Left colon (tissue), 2 donors: ENCODE measurements around the gene FOXP1. TPM values are rescaled to one million over a fixed set of nuclear protein-coding genes. Genes with fewer than 3 reads are reported as not detected.

ENCODE experiments used
- ATAC-seq: fragments of 200-7000 bp; cut with Tn5 transposase; one replicate; pipeline ENCODE4 v1.9.1; 2020; ENCODE audit warnings: mild to moderate bottlenecking, moderate library complexity
- DNase-seq, 2 donors: peaks; one replicate each; pipeline ENCODE4 v3.0.0-alpha.2; 2020
- intact Hi-C, 2 donors: fragments of 100-400 bp; cut with DNase I in 1 of 2; cut with micrococcal nuclease in 1 of 2; formaldehyde crosslinking; loops; one replicate each; pipeline versions ENCODE4 v1.11.2 to v1.14.0; 2022; cut with DNase I, micrococcal nuclease
- total RNA-seq, 2 donors: library from RNA; stranded (reverse); fragmentation: NEBNext Ultra II Directional; extraction: Animal tissue kit (Norgen Biotek cat#: 25700); gene quantifications; one replicate each; pipeline ENCODE4 v1.2.1, GENCODE V29; 2021
- donor health status: DM: no; HTN: no; CAD: no.
- donor health status: DM: yes; HTN: yes; CAD: no.

The FOXP1 gene
- total RNA-seq, 2 donors from 2014 or later = 131 to 135 TPM

DNA sequence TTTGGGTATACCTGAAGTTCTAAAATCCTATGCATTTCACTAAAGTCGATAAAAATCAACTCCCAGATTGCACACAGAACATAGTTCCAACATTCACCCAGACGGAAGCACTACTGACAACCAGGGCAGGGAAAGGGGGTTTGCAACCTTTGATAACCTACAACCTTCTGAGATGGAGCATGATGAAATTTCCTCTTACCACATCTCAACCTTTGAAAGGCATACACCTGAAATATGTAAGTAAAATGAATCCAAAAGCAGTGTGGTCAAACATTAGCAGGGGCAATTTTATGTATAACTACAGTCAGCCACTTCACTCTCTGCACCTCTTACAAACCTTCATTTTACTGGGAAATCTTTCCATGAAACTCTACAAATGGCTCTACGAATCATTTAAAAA, 184.1 kb downstream of the FOXP1 start:
- no peak for DNase-seq
- intact Hi-C loops = loop anchor here in 1 of 2 donors (10.0 kb wide), 1 partner anchor 175 kb away; no protein-coding TSS in a partner anchor
- no peak for ATAC-seq

DNA sequence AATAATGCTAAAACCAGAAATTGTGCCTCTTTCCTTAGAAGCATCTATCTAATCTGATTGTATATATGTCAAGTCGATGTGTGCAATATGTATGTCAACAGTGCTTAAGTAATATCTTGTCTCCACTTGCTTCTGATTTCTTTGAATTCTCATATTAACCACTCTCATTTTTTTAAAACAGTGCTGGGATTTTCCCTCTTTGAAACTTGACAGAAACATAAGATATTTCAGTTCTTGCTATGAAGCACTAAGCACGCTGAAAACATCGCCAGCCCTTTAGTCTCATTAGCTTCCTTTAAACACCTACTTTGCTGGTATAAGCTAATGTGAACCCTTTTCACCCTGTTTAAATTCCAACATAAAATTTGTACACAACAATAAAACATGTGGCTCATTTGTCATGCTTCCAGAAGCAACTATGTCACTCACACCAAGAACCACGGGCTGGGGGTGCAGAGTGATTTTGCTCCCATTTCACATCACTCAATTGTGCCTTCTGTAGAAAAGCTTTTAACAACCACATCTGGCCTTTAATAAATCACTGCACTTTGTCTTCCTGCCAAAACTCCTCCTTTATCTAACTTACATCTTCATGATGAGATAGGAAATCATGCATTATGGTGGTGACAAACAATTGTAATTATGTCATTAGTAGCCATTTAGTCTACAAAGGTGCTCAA, 185.2 kb downstream of the FOXP1 start:
- ATAC-seq (no peak), DNase-seq (no peak)
- intact Hi-C loops = loop anchor here in 1 of 2 donors (10.0 kb wide), 1 partner anchor 177 kb away; no protein-coding TSS in a partner anchor

DNA sequence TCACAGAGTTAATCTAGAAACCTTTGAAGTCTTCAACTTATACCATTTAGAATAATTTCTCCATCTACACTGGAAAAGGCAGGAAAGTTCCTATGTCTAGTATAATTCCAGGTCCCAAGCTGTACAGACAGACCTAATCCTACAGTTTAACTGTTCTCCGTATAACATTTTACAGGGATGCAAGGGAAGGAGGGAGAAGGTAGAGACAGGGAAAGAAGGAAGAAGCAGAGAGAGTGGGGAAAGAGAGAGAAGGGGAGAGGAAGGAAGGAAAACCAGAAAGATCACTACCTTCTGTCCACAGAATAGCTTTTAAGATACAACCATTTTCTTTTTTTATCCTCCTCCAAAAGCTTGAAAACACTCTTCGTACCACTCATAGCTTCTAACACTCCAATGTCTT, 185.8 kb downstream of the FOXP1 start:
- intact Hi-C loops = loop anchor here in 1 of 2 donors (10.0 kb wide), 1 partner anchor 177 kb away; no protein-coding TSS in a partner anchor
- no peak for DNase-seq
- ATAC-seq = no peak

DNA sequence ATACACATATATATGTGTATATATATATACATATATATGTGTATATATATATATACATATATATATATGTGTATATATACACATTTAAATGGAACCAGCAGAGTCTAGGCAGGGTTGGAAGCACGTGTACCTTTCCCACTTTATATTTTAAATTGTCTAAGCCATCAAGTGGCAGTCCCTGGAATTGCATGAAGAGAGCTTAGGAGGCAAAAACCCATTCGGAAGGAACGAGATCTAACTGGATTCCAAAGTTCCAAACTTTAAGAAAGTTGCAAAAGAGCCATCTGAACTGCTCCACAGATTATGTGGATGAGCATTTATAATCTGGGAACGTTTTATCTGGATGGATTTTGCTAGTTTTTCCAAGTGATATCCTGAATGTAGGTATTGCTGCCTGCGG, 186.5 kb downstream of the FOXP1 start:
- peak; percentile 55 for ATAC-seq
- DNase-seq = peak in 1 of 2 donors; percentile 50
- intact Hi-C loops = loop anchor here in 1 of 2 donors (10.0 kb wide), 1 partner anchor 178 kb away; no protein-coding TSS in a partner anchor

DNA sequence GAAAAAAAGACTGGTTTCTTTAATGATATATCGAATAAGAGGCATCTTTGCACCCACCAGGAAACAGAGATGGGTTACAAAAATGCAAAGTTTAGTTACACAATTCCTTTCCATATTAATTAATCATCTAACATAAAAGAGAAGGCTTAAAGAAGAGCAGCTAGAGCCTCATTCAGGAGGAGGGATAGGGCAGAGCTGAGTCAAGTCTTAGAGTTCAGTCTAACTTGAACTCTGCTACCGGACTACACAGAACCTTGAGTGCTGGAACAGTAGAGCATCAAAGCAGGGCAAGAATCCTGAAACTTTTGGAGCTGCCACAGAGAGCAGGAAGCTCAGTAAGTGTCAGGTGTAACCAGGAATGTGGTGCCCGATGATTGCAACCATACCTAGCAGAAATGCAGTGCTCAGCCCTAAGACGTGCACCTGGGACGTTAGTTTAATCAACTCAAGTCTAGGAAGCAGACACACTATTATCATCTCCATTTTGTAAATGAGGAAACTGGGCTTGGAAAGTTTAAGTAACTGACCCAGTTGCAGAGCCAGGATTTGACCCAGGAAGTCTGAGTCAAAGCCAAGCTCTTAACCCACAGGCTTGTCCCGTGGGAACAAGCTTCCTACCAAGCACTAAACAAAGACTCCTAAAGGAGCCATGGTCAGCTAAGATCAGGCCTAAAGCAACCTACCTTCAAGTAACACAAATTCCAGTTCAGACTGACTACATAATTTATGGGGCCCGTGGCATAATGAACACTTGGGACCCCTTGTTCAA, 187.4 kb downstream of the FOXP1 start:
- intact Hi-C loops = loop anchor here in 1 of 2 donors (10.0 kb wide), 1 partner anchor 179 kb away; no protein-coding TSS in a partner anchor
- ATAC-seq = no peak
- DNase-seq = no peak

DNA sequence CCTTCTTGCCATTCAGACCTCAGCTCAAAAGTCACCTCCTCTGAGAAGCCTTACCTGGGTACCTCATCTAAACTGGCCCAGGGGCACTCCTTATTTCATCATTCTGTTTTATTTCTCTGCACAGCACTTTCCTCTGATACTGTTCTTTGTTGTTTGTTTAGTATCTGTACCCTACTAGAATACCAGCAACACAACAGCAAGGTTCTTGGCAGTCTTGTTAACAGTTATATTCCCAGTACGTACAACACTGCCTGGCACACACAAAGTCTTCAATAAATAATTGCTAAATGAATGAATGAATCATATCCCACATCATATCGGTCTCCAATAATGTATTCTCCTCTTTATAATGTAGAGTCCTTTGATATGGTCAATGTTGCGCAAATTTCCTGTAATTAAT, 188.1 kb downstream of the FOXP1 start:
- intact Hi-C loops = loop anchor here in 1 of 2 donors (10.0 kb wide), 1 partner anchor 179 kb away; no protein-coding TSS in a partner anchor
- no peak for DNase-seq
- no peak for ATAC-seq

DNA sequence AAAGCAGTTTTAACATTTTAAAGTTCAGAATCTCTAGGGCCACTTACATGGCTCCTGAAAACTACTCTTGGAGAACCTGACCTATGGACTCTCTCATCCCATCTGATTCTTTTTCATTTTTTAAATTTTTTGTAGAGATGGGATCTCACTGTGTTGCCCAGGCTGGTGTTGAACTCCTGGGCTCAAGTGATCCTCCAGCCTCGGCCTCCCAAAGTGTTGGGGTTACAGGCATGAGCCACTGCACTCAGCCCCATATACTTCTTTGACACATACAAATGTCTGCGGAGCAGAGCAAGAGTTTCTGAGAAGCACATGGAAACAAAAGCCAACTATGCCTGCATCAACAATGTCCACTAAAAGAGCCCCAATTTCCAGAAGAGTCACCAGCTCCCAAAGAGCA, 189.8 kb downstream of the FOXP1 start:
- intact Hi-C loops = loop anchor here in 1 of 2 donors (10.0 kb wide), 1 partner anchor 181 kb away; no protein-coding TSS in a partner anchor
- DNase-seq (no peak), ATAC-seq (no peak)

DNA sequence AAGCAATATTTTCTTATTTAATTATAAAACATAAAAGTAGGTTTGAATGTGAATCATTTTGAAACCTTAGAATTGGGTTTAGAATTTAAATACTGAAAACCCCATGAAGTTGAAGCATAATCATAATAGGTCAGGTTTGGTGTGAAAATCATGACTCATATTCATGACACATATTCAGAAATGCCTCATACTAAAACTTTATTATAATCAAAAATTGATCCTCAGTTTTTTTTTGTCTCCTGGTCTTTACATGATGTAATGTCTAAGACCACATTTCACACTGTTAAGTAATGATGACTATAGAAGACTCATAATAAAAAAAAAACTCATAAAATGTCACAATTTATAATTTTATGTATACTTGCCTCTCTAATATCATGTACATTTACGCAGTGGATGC, 190.4 kb downstream of the FOXP1 start:
- intact Hi-C loops = loop anchor here in 1 of 2 donors (10.0 kb wide), 1 partner anchor 182 kb away; no protein-coding TSS in a partner anchor
- ATAC-seq (no peak), DNase-seq (no peak)

DNA sequence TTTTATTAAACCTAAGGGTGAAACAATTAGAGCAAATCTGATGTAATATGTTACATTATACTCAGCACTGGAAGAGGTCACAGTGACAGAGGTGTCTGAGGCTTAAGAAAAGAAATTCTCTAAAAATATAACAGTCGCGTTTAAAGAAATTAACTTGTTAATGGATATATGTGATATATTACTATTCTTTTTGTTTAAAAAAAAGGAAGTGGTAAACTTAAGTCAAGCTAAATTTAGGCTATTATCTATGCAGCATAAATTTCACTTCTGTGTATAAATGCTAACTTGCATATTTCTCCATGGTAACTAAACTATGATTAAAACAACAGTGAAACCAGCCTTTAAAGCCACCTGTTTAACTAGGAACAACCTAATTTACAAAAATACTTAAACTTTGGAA, 191.3 kb downstream of the FOXP1 start:
- intact Hi-C loops = loop anchor here in 1 of 2 donors (10.0 kb wide), 1 partner anchor 183 kb away; no protein-coding TSS in a partner anchor
- no peak for ATAC-seq
- DNase-seq = no peak

DNA sequence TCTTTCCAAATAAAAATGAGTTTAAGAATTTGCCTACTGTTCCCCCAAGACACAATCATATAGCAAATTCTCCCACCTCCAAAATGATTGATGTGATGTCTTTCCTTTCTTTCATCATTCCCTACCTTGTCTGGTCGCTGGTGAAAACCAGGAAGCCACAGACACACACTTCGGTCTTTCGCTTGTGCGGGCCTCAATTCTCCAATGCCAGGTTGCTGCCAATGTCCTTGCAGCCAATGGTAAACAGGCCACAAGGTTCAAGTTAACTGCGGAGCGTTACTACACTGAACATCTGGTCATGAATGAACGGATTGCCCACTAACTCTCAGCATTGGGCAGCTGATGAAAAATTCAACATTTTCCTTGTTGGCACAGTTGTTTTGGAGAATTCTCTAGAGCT, 192.2 kb downstream of the FOXP1 start:
- intact Hi-C loops = loop anchor here in 1 of 2 donors (10.0 kb wide), 1 partner anchor 183 kb away; no protein-coding TSS in a partner anchor
- DNase-seq (no peak), ATAC-seq (no peak)

DNA sequence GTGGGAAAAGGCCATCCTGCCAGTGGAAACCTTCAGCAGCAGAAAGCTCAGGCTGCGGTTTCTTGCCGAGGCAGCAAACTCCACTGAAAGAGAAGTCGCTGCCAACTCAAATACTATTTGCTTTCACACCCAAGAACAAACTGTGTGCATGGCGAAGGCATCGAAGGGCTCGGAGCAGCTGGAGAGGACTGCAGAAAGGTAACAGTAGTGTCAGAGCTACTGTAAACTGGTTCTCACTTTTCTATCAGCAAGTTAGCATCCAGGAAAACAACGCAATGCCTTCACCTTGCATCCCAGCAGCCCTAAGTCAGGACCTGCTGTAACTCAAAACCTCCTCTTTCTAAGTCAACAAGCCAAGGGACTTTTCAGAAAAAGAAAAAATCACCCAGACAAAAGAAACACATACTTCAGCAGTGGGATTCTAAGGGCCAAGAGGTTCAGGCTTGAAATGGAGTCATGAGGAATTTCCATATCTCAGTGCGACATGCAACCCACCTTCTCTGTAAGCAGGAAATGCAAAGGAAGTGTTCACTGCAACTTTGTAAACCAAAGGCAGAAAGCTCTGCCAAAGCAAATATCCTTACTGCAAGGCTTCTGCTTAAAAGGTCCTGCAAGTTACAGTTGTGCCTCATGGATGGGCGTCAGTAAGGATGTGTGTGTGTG, 193.5 kb downstream of the FOXP1 start:
- peak; percentile 90 for ATAC-seq
- intact Hi-C loops = loop anchor here in 1 of 2 donors (10.0 kb wide), 1 partner anchor 185 kb away; no protein-coding TSS in a partner anchor

DNA sequence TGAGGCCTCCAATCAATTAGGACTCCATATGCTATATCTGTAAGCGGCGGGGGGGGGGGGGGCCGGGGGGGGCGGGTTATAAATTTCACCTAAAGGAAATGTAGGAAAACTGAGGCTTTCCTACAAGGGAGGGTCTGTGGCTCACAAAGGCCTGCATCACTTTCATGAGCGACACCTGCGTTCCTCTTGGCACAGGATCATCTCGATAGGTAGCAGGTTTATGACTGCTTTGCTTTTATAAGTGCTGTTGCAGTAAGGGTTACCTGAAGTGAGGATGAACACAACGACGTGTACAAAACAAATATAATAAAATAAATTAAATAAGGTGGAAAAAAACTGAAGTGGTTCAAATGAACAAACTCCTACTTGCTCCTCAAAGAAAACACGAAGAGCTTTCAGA, 194.3 kb downstream of the FOXP1 start:
- intact Hi-C loops = no loop called here
- DNase-seq (peak; percentile 47 to 64), ATAC-seq (peak; percentile 86)

More for the DNA sequence above, 193.5 kb downstream of the FOXP1 start:
- peak; percentile 64 to 81 for DNase-seq

DNA sequence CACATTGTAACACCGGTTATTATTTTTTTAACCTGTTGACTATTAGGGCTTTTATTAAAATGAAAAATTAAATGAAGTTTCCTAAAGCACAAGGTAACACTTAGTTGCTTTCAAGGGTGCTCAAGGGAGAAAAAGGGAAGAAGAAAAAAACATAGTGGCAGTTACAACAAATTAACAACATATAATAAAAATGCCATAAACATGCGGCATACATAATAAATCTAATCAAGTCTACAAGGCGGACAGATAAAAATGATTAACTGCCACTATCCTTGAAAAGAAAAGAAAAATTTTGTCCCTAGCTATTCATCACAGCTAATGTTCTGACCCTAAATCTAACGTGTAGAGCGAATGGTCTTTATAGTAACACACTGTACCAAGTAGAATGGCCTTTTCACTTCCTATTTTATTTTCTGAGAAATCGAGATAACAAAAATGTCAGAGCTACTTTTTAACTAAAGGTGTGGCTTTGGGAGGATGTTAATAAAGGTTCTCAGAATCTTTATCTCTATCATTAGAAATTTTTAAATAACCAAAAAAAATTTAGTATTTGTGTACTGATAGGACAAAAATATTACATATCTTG, 194.9 kb downstream of the FOXP1 start:
- intact Hi-C loops = no loop called here
- DNase-seq (no peak), ATAC-seq (no peak)

DNA sequence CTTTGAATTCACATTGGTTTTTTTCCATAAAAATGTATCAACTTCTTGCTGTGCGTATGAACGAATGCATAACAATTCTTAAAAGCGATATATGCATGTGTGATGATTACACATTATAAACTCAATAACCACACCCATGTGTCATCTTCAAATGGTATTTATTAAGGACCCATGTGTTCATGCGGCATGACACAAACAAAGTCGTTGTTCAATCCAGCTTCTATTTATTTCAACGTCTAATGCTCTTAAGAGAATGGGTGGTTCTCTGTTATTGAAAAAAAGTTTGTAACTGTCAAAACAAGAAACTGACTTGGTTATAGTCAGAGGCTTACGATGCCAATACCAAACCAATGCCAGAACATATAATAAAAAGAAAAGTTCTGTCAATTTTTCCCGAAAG, 195.9 kb downstream of the FOXP1 start:
- intact Hi-C loops = no loop called here
- DNase-seq = no peak
- no peak for ATAC-seq

DNA sequence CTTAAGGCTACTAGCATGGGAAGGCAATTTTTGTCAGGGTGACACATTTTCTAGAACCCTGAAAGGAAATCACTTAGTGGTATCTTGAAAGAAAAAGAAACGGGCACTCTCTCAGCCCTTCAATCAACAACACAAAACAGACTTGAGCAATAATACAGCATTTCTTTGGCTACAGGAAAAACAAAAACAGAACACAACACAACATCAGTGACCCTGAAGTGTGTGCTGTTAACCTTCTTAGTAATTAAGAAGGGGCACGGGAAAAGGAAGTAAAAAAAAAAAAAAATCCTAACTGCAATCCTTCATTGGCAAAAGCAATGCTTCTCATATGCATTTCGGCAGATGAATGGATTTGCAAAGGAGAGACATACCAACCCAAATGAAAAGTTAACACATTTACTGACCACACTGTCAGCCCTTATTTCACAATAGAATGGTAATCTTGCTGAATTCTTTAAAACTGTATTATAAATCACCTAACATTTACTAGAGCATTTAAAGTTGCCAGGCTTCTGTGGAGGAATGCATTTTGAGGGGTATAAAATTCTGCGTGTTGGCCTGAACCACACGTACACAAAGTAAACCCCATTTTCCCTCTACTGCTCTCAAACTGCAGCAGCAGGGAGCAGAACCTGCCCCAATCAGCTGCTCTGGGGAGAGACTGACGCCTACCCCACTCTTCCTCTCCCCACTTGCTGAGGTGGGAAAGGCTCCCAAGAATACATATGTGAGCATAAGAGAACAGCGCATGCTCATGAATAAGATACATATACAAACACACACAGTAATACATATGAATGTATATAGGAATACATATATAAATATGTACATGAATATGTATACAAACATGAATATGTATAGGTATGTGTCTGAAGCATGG, 198.5 kb downstream of the FOXP1 start:
- DNase-seq = no peak
- ATAC-seq = no peak
- intact Hi-C loops = no loop called here

DNA sequence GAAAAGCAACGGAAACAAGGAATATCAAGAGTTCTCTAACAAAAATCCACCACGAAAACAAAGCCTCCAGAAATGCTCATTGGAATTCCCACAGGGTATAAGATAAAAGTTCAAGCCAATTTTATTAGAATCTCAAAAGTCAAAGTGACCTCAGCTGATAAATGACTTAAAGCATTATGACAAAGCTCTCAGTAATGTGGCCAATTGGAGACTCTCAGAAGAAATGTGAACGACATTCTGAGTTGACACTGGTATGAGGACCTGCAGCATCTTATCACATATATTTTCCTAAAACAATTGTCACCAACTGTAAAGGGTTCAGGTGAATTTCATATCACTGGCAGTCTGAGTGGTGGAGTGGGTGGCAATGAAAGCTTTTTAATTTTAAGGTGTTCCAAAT, 199.1 kb downstream of the FOXP1 start:
- no peak for DNase-seq
- intact Hi-C loops = no loop called here
- ATAC-seq = no peak

DNA sequence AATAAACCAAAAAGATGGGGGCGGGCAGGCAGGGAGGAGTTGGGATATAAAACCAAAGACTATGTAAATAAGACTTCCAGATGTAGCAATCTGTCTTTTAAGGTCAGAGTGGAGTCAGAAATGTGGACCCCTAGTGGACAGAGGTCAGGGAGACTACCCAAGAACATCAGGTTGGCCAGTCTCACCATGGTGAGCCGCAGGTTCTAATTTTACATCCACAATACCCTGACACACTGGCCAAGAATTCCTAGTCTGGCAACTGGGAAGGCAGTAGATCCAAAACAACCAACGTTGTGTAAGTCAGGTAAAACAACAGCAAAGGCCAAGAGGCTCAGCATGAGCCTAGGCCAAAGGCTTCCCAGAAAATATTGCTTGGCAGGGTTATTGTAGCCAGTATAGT, 203.4 kb downstream of the FOXP1 start:
- ATAC-seq (no peak), DNase-seq (no peak)
- intact Hi-C loops = no loop called here

DNA sequence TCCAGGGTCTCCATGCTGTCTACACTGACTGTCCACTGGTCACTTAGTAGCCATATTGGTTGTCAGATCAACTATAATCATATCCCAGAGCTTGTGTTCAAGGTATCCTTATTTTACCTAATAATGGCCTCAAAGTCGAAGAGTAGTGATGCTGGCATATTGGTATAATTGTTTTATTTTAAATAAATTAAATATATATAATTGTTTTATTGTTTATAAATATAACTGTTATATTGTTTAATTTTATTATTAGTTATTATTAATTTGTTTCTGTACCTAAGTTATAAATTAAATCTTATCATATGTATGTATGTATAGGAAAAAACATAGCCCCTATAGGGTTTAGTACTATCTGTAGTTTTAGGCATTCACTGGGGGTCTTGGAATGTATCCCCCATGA, 205.0 kb downstream of the FOXP1 start:
- DNase-seq (no peak), ATAC-seq (no peak)
- intact Hi-C loops = no loop called here
